ENCODE measurements around the gene STAT2.

DNA sequence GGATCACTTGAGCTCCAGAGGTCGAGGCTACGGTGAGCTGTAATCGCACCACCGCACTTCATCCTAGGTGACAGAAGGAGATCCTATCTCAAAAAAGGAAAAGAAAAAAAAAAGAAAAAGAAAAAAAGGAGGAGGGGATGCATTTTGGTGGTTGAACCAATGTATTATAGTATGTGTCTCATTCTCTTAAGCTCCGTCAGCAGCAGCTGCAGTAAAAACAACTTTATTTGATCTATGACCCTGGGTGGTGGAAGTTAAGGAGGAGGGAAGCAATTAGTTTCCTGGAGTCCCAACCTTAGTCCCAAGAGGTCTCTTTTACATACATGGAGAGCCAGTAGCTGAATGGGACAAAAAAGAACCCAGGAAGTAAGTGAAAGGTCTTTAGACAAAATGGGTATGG lies 29.5 kb upstream of the STAT2 start:
- TF ChIP-seq POLR2AphosphoS5 (IDR thresholded peaks at IDR 0.05; ENCODE audit: borderline replicate concordance, low read depth, low read length) (no peak), EZH2 (IDR thresholded peaks at IDR 0.05) (no peak), FOXP2 (optimal IDR thresholded peaks at IDR 0.05; ENCODE audit: control extremely low read depth, extremely low read length, insufficient read depth) (no peak)

Measured in SK-N-MC (cell line).